GM21717 (cell line): ENCODE measurements around the gene CAV3.
A peak's percentile ranks its signal among the peaks of the same experiment; 100 is the strongest.

Experiments used
- ATAC-seq: cut with Tn5 transposase; IDR thresholded peaks from one replicate; pipeline ENCODE4 v1.9.1; 2021; ENCODE audit warnings: mild to moderate bottlenecking, moderate library complexity; ENCODE audit not compliant: unreplicated experiment

The CAV3 gene

DNA sequence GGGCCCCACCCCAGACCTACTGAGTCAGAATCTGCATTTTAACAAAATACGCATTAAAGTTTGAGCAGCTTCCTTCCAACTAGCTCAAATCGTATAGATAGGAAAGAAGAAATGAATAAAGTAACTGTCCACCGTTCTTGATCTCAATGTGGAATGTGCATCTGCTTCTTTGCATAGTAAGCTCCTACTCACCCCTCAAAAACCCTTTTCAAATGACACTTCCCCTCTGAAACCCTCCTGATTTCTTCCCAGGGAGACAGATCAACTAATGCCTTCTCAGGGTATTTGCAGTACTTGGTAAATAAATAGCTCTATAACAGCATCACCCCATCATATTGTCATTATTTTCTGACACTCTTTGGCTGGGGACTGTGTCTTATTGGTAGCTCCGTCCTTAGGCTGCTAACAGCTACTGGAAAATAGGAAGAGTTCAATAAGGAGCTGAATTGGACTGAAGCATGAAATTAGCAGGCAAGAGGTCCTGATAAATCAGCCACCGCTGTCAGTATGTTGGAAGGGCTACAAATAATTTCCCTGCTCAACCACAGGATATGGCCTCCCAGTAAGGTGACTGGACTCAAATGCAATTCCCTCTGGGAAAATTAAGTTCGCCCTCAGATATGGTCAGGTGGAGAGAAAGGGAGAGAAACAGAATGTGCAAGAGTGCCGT is 25.6 kb downstream of the CAV3 start:
- no peak for ATAC-seq

- ATAC-seq, result no peak
These were observed 26.5 kb downstream of the CAV3 start for GRCh38 chr3:8760091-8760490.

- ATAC-seq, result no peak
These were observed 26.9 kb downstream of the CAV3 start for GRCh38 chr3:8760506-8760905.

- no peak for ATAC-seq
These were observed 28.3 kb downstream of the CAV3 start for GRCh38 chr3:8761866-8762265.

DNA sequence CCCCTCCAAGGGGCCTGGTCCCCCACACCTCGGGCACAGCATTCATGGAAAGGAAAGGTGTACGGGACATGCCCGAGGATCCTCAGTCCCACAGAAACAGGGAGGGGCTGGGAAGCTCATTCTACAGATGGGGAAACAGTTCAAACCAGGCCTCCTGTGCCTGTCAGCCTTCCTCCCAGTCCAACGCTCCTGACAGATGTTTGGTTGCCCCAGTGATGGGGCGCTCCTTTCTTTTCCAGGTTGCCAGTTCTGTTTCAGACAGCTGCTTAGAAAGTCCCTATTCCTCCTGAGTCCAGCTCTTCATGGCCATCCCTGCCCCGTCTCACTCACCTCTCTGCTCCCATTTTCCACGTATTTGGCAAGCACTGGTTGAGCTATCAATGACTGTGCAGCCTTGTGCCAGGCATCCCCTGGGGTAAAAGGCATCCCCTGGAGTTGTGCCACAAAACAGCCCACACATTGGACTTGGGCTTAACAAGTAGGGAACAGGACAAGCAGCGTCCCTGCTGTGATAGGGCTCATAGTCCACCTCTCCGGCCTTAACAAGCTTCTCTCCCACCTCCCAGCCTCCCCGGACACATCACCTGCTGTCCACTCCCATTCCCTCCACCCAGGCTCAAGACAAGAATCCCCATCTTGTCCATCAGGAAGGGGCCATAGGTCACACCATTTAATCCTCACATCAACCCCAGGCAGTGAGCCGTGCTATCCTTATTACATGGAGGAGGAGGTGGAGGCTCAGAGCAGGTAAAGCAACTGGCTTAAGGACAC is 29.2 kb downstream of the CAV3 start:
- ATAC-seq, result no peak

DNA sequence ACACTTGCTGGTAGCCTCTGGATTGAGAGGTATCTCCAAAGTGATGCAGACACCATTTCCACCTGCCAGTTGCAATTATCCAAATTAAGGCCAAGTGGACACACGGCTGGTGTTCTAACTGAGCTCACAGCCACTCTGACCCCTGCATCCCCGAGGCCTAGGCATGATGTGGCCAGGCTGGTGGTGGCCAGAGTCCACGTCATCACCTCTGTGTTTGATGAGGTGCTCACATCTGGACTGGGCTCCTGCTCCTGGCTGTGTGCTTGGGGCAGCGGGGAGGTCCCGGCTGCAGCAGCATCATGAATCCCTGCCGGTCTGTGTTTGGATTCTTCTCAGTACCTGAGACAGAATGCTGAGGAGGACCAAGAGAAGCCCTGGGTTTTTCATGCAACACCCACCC is 30.9 kb downstream of the CAV3 start:
- ATAC-seq, result no peak

DNA sequence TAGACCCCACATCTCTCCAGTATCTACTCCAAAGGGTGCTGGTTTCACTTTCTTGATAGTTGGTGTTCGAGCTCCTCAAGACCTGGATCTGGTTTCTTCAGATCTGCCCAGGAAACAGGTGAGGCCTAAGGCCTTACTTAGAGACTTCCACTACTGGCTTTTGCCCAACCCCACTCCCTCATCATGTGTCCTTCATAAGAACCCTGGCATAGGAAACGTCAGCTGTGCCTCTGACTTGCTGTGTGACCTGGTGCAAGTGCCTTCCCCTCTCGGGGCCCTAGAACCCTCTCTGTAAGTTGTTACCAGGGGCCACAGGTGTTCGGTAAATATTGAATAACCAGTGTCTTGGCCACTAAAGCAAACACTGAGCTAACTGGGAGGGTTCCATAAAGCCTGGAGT is 31.9 kb downstream of the CAV3 start:
- ATAC-seq, result no peak

- ATAC-seq, result no peak
These were observed 32.5 kb downstream of the CAV3 start for GRCh38 chr3:8766148-8766547.

- no peak for ATAC-seq
These were observed 33.7 kb downstream of the CAV3 start for GRCh38 chr3:8767256-8767666.

GRCh38 chr3:8767667-8768363 is 34.2 kb downstream of the CAV3 start:
- peak; percentile 38 for ATAC-seq

DNA sequence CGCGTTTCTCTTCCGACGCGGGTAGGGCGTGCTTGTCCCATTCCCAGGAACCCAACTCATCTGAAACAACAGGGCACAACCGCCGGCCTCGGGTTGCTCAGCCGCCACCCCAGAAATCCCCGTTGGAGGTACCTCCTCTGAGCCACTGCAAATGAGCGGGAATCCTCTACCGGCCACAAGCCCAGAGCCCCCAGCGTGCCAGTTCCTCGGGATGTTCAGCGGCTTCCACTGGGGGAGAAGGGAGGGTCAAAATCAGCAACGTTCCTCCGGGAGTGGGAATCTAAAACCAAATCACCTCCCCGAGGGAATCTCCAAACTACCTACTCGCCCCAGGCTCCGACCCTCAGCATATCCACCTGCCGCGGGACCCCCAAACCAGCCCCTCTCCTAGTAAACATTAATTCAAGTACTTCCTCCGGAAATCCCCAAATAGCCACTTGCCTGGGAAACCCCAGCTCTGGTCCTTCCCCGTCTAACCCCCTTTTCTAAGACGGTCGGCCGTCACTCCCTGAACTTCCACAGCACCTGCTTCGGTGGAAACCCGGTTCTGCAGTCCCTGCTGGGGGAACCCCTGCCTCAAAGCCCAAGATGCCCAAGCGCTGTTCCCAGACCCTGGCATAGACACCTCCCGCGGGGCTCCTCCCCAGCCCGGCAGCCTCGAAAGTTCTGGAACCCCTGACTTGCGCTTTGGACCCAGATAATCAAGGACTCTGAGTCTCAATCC is 34.9 kb downstream of the CAV3 start:
- peak; percentile 38 for ATAC-seq

GRCh38 chr3:8769088-8769822 is 35.7 kb downstream of the CAV3 start, which contains the start of gene OXTR:
OXTR (minus strand) TSS chr3:8769613; CDS start chr3:8768187, 1,426 bp downstream.
- ATAC-seq, result peak; percentile 86

DNA sequence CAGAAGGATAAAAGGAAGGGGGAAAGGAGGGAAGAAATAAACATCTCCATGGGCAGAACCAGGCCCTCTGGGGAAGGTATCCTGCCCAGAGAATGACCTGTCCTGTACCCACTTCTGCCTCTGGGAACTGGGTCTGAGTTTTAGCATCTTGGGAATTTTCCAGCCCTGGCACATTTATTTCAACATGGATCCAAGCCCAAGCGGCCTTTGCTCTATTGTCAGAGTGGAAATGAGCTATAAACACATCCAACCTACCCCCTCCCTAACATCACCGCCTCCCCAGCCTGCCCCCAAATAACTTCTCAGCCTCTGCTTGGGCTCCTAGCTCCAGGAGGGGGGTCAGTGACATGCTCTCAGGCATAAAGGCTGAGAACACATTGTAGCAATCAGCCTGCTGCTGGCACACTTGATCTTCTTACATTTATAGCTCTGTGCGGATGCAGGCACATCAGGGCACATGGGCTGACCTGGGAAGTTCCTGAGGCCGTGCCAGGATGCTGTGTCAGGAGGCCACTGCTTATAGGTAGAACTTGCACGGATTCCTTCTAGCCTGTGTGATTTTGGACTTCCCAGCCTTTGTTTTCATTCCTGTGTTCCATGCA is 40.4 kb downstream of the CAV3 start:
- no peak for ATAC-seq

- no peak for ATAC-seq
These were observed 41.6 kb downstream of the CAV3 start for GRCh38 chr3:8775181-8775580.

DNA sequence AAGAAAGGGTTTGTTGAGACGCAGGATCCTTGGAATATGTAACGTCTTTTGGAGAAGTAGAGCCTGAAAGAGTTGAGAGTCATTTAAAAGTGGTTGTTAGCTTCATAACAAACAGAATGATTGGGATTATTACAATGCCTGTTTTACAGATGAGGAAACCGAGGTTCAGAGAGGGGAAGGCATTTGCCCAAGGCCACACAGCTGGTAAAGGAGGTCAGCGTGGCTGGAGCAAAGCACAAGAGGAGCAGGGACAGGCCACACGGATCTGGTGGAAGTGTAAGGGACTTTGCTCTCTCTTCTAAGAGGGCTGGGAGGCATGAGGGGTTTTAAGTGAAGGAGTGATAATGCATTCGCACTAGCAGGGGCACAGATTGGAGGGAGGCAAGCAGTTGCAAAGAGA is 42.0 kb downstream of the CAV3 start:
- ATAC-seq, result no peak

DNA sequence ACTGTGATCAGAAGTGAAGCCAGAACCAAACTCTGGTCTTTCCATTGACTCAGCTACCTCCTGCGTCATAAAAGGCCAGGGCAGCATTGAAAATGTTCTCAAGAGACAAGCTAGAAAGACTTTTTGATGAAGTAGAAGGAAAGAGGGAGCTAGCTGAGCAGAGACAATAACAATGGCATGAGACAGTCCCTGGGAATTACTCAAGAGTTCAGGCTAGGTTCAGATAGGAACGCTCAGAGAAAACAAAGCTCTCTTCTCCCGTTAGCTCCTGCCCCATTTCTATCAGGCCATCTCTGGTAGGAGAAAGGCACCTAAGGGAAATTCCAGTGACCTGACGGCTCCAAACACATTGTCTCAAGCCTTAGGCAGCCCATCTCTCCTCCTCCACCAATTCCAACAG is 42.8 kb downstream of the CAV3 start:
- ATAC-seq, result no peak

DNA sequence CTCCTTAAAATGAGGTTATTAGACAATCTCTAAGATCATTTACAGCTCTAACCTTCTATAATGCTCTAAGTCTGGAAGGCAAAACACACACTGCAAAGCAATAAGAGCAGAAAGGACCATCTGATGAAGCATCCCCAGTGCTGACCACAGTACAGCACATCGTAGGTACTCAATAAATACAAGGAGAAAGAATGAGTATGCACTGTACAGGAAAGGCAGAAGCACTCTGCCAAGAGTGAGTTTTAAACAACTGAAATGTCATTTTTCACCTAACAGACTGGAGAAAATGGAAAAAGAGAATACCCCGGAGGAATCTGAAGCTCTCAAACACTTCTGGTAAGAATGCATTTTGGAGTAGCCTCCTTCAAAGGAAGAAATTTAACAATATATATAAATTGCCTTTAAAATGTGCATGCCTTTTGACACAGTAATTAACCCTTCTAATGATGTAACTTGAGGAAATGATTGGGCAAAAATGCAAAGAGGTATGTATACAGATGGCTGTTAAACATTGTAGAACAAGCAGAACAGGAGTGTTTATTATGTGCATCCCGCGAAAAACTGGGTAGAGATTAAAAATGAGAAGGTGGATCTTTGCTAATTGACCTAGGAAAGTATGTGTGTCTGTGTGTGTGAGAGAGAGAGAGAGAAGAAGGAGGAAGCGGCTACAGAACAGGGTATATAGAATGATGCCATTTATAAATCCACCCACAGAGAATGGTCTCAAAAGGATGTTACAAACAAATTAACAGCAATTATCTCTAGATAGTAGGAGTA is 43.8 kb downstream of the CAV3 start:
- no peak for ATAC-seq

DNA sequence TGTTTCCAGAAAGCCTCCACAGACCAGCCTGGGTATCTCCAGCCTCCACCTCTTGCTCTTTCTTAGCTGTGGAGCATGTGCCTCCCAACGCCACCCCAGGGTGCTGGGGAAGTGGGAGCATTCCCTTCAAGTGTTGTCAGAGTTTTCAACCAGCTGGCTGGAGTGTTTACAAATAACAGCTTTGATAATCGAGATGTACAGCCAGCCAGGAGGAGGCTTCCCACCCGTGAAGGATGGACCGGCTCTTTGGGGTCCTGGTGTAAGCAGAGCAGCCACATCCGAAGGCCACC is 44.3 kb downstream of the CAV3 start:
- ATAC-seq, result no peak

GRCh38 chr3:8778475-8778874 is 44.9 kb downstream of the CAV3 start:
- ATAC-seq, result no peak

DNA sequence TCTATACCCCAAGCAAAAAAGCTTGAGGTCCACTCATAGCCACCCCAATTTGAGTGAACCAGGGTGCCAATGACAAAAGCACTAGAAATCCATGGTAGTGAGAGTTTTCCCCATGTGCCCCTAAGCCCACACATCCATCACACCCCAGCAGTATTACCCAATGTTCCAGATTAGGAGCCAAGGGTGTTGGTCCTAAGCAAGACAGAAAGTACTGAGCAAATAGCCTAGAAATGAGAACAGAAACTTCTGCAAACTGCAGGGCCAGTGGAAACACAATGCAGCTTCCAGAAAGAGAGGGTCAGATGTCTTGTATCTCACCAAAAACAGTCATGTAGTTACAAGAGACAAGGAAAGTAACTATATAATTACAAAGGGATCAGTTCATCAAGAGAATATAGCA is 46.7 kb downstream of the CAV3 start:
- no peak for ATAC-seq
